Testis (tissue), 3 donors: ENCODE data around the gene GRIA1. TPM values are rescaled to one million over a fixed set of nuclear protein-coding genes. Genes with fewer than 3 reads are reported as not detected.

ENCODE experiments used
- DNase-seq: peaks from one replicate; pipeline ENCODE4 v3.0.0-alpha.2; 2019
- H3K27ac ChIP-seq, 2 donors: fragments of 200-600 bp; sonication (generic); one replicate each; pipeline ENCODE4 v1.5.1; 2019
- H3K27me3 ChIP-seq: fragments of 200-600 bp; sonication (generic); one replicate; pipeline ENCODE4 v1.5.1; 2019
- H3K36me3 ChIP-seq: fragments of 200-600 bp; sonication (generic); one replicate; pipeline ENCODE4 v1.5.1; 2017; ENCODE audit warnings: low read depth; ENCODE audit errors: missing control alignments
- H3K4me1 ChIP-seq: fragments of 200-600 bp; sonication (generic); one replicate; pipeline ENCODE4 v1.5.1; 2019
- H3K4me3 ChIP-seq, 2 donors: fragments of 200-600 bp; sonication (generic); one replicate each; pipeline ENCODE4 v1.5.1; 2017 to 2019
- H3K9me3 ChIP-seq: fragments of 200-600 bp; sonication (generic); one replicate; pipeline ENCODE4 v1.5.1; 2017
- POLR2A ChIP-seq: fragments of 450-650 bp; IDR thresholded peaks from one replicate; pipeline ENCODE4 v1.6.1; 2017; ENCODE audit warnings: antibody characterized with exemption, mild to moderate bottlenecking, moderate library complexity
- WGBS, 2 donors: methylation state at CpG; one replicate each; pipeline ENCODE4 v1.1.5; 2018; 5-methylcytosine and 5-hydroxymethylcytosine counted together
- intact Hi-C: fragments of 100-400 bp; cut with DNase I; formaldehyde crosslinking; loops from one replicate; pipeline ENCODE4 v1.15.1; 2023; ENCODE audit warnings: low total_unique reads
- polyA plus RNA-seq: library from polyadenylated mRNA; stranded (reverse); fragments of 350-450 nt; fragmentation: Illumina TruSeq; extraction: RNeasy Lipid Tissue Mini Kit (QIAGEN cat#74804); gene quantifications from one replicate; pipeline ENCODE4 v1.2.3, GENCODE V29; 2014; ENCODE audit warnings: low read depth, low replicate concordance; ENCODE audit not compliant: insufficient read depth
- total RNA-seq, 2 donors: library from RNA; depleted of rRNA; stranded (reverse); fragments of >200 nt; gene quantifications; one replicate each; pipeline ENCODE4 v1.2.3, GENCODE V29; 2016
- TF ChIP-seq, protein P1 (sequence below), 3 experiments: fragments of 450-650 bp in 2 of 3; fragments of 200-600 bp in 1 of 3; sonication (generic) in 1 of 3; IDR thresholded peaks; one replicate each; pipeline ENCODE4 v1.5.1; 2016 to 2019; ENCODE audit warnings: antibody characterized with exemption in 3 of 3, mild to moderate bottlenecking in 2 of 3, moderate library complexity in 1 of 3

GRIA1 gene
- total and polyA plus RNA-seq, 3 donors from 2014 or later = 0.93 to 5.4 (median 3.5) TPM

DNA sequence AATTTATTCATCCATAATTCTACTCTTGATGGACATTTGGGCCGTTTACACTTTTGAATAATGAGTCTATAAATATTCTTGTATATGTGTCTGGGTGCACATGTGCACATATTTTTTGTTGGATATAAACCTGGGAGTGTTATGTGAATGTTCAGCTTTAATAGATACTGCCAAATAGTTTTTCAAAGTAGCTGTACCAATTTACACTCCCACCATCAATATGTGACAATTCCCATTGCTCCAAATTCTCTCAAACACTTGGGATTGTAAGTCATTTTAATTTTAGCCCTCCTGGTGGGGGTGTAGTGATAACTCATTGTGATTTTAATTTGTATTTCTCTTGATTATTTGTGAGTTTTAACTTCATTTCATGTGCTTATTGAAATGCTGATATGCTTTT is 114.9 kb downstream of the GRIA1 start:
- H3K36me3 ChIP-seq = no peaks in the 10 kb centered on the region
- no peaks in the 10 kb centered on the region for H3K9me3 ChIP-seq
- H3K4me1 ChIP-seq = no peaks in the 10 kb centered on the region
- TF ChIP-seq, protein P1, sequence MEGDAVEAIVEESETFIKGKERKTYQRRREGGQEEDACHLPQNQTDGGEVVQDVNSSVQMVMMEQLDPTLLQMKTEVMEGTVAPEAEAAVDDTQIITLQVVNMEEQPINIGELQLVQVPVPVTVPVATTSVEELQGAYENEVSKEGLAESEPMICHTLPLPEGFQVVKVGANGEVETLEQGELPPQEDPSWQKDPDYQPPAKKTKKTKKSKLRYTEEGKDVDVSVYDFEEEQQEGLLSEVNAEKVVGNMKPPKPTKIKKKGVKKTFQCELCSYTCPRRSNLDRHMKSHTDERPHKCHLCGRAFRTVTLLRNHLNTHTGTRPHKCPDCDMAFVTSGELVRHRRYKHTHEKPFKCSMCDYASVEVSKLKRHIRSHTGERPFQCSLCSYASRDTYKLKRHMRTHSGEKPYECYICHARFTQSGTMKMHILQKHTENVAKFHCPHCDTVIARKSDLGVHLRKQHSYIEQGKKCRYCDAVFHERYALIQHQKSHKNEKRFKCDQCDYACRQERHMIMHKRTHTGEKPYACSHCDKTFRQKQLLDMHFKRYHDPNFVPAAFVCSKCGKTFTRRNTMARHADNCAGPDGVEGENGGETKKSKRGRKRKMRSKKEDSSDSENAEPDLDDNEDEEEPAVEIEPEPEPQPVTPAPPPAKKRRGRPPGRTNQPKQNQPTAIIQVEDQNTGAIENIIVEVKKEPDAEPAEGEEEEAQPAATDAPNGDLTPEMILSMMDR (IDR thresholded peaks at IDR 0.05) = no peak
- no peak for TF ChIP-seq POLR2A
- no peak overlapping the region for H3K4me3 ChIP-seq
- intact Hi-C loops = no loop called here
- no peak overlapping the region for H3K27ac ChIP-seq
- no peak for DNase-seq
- 62 to 67% methylated on average over 1 of the region's 1 CpG for WGBS, 2 donors
- no peaks in the 10 kb centered on the region for H3K27me3 ChIP-seq

DNA sequence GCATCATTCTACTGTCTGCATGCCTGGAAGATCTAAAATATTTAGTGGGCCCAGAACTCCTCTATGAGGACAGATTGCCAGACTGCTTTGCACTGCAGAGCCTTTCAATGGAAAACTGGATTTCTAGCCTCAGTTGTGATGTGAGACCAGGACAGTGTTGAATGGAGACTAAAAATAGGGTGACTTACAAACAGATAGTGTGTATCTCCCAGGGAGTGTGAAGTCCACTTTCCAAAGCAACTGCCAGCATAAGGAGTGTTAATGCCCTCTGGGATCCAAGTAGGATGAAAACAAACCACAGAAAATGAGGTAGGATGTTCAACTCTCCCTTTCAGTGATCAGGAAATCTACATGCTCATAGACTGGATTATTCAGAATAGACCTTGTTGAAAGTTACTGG is 119.5 kb downstream of the GRIA1 start:
- no peaks in the 10 kb centered on the region for H3K4me1 ChIP-seq
- DNase-seq = no peak

DNA sequence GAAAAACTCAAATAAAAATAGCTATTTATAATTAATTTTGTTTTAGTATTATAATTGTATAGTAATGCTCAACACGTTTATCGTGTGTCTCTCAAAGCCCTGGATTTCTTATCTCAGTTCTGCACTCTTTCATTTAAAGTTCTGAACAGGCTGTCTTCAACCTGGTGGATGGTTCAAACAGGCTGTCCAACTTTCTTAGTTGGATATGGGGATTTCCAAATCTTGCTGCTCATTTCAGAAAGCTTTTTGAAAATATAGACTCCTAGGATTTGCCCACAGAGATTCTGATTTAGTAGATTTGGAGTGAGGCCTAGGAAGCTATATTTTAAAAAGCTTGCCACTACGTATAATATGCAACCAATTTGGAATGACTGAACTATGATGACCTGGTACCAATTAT is 120.3 kb downstream of the GRIA1 start:
- DNase-seq = no peak
- TF ChIP-seq, protein P1 (IDR thresholded peaks at IDR 0.05) = no peak
- TF ChIP-seq POLR2A = no peak
- no peaks in the 10 kb centered on the region for H3K9me3 ChIP-seq
- intact Hi-C loops = no loop called here
- no peaks in the 10 kb centered on the region for H3K27me3 ChIP-seq
- H3K36me3 ChIP-seq = no peaks in the 10 kb centered on the region
- H3K4me1 ChIP-seq = no peaks in the 10 kb centered on the region
- WGBS, 2 donors = 56 to 70% methylated on average over 3 of the region's 3 CpGs
- H3K4me3 ChIP-seq = no peak overlapping the region
- H3K27ac ChIP-seq = no peak overlapping the region

More for the DNA sequence above, 119.5 kb downstream of the GRIA1 start:
- Histone ChIP-seq H3K36me3 (no peaks in the 10 kb centered on the region), H3K4me3 (no peak overlapping the region), H3K27me3 (no peaks in the 10 kb centered on the region), H3K27ac (no peak overlapping the region), H3K9me3 (no peaks in the 10 kb centered on the region)
- no peak for TF ChIP-seq POLR2A
- TF ChIP-seq, protein P1 (IDR thresholded peaks at IDR 0.05) = no peak
- intact Hi-C loops = no loop called here

DNA sequence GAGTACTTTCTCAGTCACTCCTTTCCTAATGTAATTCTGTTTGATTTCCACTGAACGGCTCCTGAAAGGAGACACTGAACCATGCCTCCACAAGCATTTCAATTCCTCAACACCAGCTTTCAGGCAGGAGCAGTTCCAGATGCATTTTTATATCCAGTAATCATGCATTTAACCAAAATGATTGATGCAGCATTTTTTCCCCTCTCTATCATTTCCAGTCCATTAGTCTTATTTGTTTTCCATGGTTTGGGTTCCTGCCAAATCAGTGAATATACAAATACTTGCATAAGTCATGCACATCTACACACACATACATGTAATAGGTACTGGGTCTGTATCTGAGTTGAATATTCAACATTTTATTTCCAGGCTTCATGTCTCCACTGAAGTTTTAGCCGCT is 122.7 kb downstream of the GRIA1 start:
- Histone ChIP-seq H3K36me3 (no peaks in the 10 kb centered on the region), H3K9me3 (no peaks in the 10 kb centered on the region), H3K4me1 (no peaks in the 10 kb centered on the region), H3K27ac (no peak overlapping the region), H3K27me3 (no peaks in the 10 kb centered on the region), H3K4me3 (no peak overlapping the region)
- intact Hi-C loops = no loop called here
- no peak for DNase-seq
- 79 to 87% methylated on average over 2 of the region's 2 CpGs for WGBS, 2 donors
- TF ChIP-seq, protein P1 (IDR thresholded peaks at IDR 0.05) = no peak
- no peak for TF ChIP-seq POLR2A

DNA sequence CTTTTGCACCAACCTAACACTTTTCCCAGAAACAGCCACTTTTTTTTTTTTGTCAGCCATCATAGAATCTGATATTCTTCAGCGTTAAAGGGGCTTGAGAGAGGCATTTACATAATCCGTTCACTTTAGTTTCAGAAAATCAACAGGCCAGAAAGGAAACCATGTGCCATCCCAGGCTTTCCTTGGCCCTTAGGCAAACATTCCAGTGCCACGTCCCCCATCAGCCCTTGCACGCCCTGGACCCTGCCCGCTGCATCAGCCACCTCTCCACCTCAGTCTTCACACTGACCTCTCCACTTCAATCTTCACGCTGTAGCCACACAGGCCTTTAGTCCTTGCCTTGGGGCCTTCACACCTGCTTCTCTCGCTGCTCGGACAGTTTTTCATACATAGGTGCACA is 123.2 kb downstream of the GRIA1 start:
- TF ChIP-seq POLR2A = no peak
- 90 to 96% methylated on average over 8 of the region's 8 CpGs for WGBS, 2 donors
- no peaks in the 10 kb centered on the region for H3K4me1 ChIP-seq
- H3K4me3 ChIP-seq = no peak overlapping the region
- no peak overlapping the region for H3K27ac ChIP-seq
- no peaks in the 10 kb centered on the region for H3K27me3 ChIP-seq
- DNase-seq = no peak
- H3K36me3 ChIP-seq = no peaks in the 10 kb centered on the region
- no peaks in the 10 kb centered on the region for H3K9me3 ChIP-seq
- intact Hi-C loops = no loop called here
